Central memory CD4-positive, alpha-beta T cell (primary cell): ENCODE data around the gene DNAJC12.
"Not testable (repeated sequence)": the region's sequence is repeated elsewhere in the genome, so short reads cannot be mapped to it uniquely, and the experiment has no call there.

Experiments
- DNase-seq: peaks from one replicate; pipeline ENCODE4 v3.0.0; 2022

Gene DNAJC12

GRCh38 chr10:67839511-67839910 lies 1.5 kb upstream of the DNAJC12 start:
- DNase-seq = not testable (repeated sequence)

GRCh38 chr10:67836972-67837371 lies 1.0 kb downstream of the DNAJC12 start:
- no peak for DNase-seq

- DNase-seq = no peak
Observed at GRCh38 chr10:67836488-67836887, 1.5 kb downstream of the DNAJC12 start.

- DNase-seq = not testable (repeated sequence)
Observed at GRCh38 chr10:67835541-67836394, 2.2 kb downstream of the DNAJC12 start.

GRCh38 chr10:67834375-67834774 lies 3.6 kb downstream of the DNAJC12 start:
- DNase-seq = no peak

- DNase-seq = no peak
Observed at GRCh38 chr10:67827811-67828210, 10.2 kb downstream of the DNAJC12 start.

- DNase-seq = no peak
Observed at GRCh38 chr10:67819768-67820204, 18.2 kb downstream of the DNAJC12 start.

GRCh38 chr10:67818323-67818722 lies 19.7 kb downstream of the DNAJC12 start:
- no peak for DNase-seq

- DNase-seq = no peak
Observed at GRCh38 chr10:67816719-67817118, 21.3 kb downstream of the DNAJC12 start.

GRCh38 chr10:67815571-67816059 lies 22.4 kb downstream of the DNAJC12 start:
- DNase-seq = no peak

- DNase-seq = no peak
Observed at GRCh38 chr10:67812007-67812406, 26.0 kb downstream of the DNAJC12 start.

GRCh38 chr10:67809107-67809506 lies 28.9 kb downstream of the DNAJC12 start:
- no peak for DNase-seq

GRCh38 chr10:67808704-67809103 lies 29.3 kb downstream of the DNAJC12 start:
- DNase-seq = no peak

GRCh38 chr10:67807855-67808456 lies 30.0 kb downstream of the DNAJC12 start:
- DNase-seq = no peak

GRCh38 chr10:67804395-67804678 lies 33.7 kb downstream of the DNAJC12 start:
- DNase-seq = no peak

GRCh38 chr10:67803588-67804394 lies 34.2 kb downstream of the DNAJC12 start:
- DNase-seq = no peak

- no peak for DNase-seq
Observed at GRCh38 chr10:67802767-67803538, 35.0 kb downstream of the DNAJC12 start.

- DNase-seq = no peak
Observed at GRCh38 chr10:67801118-67801517, 36.9 kb downstream of the DNAJC12 start.

GRCh38 chr10:67794909-67795460 lies 43.0 kb downstream of the DNAJC12 start:
- DNase-seq = no peak

- DNase-seq = no peak
Observed at GRCh38 chr10:67794256-67794655, 43.7 kb downstream of the DNAJC12 start.

GRCh38 chr10:67793313-67793712 lies 44.7 kb downstream of the DNAJC12 start:
- no peak for DNase-seq

GRCh38 chr10:67792653-67793052 lies 45.3 kb downstream of the DNAJC12 start:
- DNase-seq = no peak
